Epidermal melanocyte (primary cell): ENCODE measurements around the gene TAS2R31.

ENCODE experiments used
- DNase-seq: peaks from one replicate; pipeline ENCODE4 v3.0.0; 2011; ENCODE audit warnings: low spot score; ENCODE audit not compliant: insufficient read length

TAS2R31 gene

DNA sequence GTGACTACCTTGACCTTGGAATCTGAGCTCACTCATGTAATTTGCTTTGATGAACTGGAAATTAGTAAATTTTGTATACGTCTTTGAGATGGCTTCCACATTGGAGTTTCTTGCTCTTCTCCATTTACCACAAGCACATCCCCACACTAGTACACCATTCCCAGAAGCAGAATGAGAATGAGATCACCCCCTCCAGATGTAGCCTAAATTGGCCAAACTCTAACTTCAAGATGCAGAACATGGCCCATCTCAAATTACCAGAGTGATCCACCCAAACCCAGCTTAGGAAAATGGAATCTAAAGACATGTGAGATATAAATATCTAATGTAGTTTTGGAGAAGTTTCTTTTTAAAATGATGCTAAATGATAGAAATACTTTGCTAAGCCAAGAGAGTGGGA lies 23.6 kb downstream of the TAS2R31 start:
- DNase-seq, result no peak

DNA sequence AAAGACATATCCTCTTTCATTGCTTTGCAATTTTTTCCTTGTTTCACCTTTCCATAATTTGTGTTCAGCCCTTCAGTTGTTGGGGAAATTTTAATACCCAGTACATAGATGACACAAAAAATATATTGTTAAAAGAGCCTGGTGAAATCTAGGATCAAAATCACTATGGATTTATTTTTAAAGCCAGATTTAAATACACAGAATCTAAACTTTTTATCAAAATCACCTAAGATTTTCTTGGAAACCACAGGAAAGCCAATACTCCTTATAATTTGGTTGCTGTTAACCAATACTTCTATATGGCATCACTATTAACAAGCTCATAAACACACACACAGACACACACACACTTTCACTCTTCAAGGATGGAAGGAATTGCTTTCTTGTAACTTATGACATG lies 33.0 kb downstream of the TAS2R31 start, which contains the start of gene TAS2R20:
Gene TAS2R20 (minus strand): TSS at position 101 of the 400 bp plus-strand sequence. CDS start 429 bp downstream, outside the sequence.
- DNase-seq, result no peak

DNA sequence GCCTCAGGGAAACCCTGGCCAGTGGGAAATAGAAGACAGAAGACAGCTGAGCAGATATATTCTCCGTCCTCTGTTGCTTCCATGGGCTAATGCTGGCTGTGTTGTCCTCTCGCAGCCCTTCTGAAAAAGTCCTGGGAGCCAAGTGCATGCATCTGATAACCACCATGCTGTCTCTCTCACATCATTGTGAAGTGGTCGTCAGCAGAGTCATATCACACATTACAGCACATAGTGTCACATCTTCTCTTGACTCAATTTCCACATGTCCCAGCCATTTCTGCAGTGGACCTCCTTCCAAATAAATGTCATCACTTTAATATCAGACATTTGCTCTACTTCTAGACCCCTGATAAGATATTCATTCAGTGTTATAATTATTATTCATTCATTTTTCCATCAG lies 36.9 kb downstream of the TAS2R31 start:
- no peak for DNase-seq

DNA sequence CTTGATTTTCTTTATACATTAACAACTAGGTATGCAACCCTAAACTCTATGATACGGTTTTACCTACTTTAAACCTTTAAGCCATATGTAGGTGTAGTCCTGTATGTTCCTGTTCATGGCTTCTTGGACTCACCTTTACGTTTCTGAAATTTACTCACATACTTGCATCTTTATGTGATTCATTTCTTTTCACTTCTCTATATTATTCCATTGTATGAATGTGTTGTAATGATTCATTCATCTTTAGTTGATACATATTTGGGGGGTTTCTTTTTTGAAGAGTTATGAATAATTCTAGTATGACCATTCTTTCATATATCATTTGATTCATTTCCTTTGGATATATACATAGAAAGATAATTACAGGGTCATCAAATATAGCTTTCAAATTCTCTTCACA lies 42.1 kb downstream of the TAS2R31 start:
- DNase-seq, result no peak

DNA sequence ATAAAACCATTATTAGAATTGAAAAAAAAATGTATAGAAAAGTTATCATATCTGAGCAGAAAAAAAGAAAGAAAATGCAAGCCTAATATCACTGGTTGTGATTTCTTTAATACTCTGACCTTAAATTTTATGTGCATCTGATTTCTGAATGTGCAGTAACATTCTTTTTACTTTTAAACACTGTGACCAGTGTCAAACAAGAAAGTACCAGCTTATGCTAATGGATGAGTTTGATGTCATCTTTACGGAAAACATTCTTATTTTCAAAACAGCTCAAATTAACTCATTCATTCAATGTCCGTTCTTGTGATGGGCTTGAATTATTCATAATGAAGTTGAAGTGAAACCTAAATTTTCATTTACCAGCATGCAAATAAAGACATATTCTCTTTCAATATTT lies 44.4 kb downstream of the TAS2R31 start, which contains the start of gene TAS2R50:
Gene TAS2R50 (minus strand): TSS at position 101 of the 400 bp plus-strand sequence. CDS start 52 bp downstream, at position 49.
- no peak for DNase-seq

DNA sequence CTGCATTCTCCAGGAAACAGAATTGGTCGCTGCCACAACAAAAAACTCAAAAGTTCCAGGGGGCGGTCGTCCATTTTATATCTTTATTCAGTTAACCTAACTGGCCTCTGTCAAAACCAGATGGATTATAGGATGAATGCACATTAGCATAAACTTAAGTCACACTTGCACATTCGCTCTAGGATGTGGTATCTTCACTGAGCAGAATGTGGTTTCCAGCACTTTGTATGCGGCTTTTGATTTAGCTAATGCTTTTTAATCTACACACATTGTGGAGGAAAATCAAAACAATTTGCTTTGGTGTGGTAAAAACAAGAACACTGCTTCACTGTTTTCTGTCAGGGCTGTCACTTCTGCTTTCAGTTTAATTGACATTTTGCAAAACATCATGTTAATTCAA lies 49.0 kb downstream of the TAS2R31 start:
- no peak for DNase-seq
